Lung (tissue), 12 donors: ENCODE results near the gene SFXN5. TPM values are rescaled to one million over a fixed set of nuclear protein-coding genes. Genes with fewer than 3 reads are reported as not detected.

ENCODE experiments used
- ATAC-seq: fragments of 200-7000 bp; cut with Tn5 transposase; one replicate; pipeline ENCODE4 v1.9.1; 2020; ENCODE audit warnings: moderate number of reproducible peaks; ENCODE audit not compliant: insufficient read depth, low FRiP score
- DNase-seq, 3 donors: peaks; one replicate each; pipeline ENCODE4 v3.0.0-alpha.2; 2013 to 2017
- H3K27ac ChIP-seq, 2 donors: one replicate each; pipeline ENCODE4 v1.5.1; 2013; ENCODE audit warnings: mild to moderate bottlenecking in 2 of 2, moderate library complexity in 2 of 2, control low read depth in 1 of 2, inconsistent platforms in 1 of 2, low read depth in 1 of 2, low read length in 1 of 2
- H3K27me3 ChIP-seq, 3 donors: one replicate each; pipeline ENCODE4 v1.5.1; 2013; ENCODE audit warnings: low read length in 2 of 3; ENCODE audit not compliant: control insufficient read depth in 3 of 3, insufficient read depth in 3 of 3
- H3K36me3 ChIP-seq, 4 donors: one replicate each; pipeline ENCODE4 v1.5.1; 2013; ENCODE audit warnings: low read length in 4 of 4, mild to moderate bottlenecking in 1 of 4, moderate library complexity in 1 of 4; ENCODE audit not compliant: control insufficient read depth in 4 of 4, insufficient read depth in 4 of 4
- H3K4me1 ChIP-seq, 5 donors: one replicate each; pipeline ENCODE4 v1.5.1; 2013; ENCODE audit warnings: low read length in 5 of 5, mild to moderate bottlenecking in 2 of 5, moderate library complexity in 1 of 5; ENCODE audit not compliant: control insufficient read depth in 5 of 5, insufficient read depth in 5 of 5
- H3K4me3 ChIP-seq: one replicate; pipeline ENCODE4 v1.5.1; 2013; ENCODE audit warnings: mild to moderate bottlenecking, control low read depth, moderate library complexity
- H3K9ac ChIP-seq, 2 donors: one replicate each; pipeline ENCODE4 v1.5.1; 2013; ENCODE audit warnings: low read length in 2 of 2, control low read depth in 1 of 2; ENCODE audit not compliant: insufficient read depth in 1 of 2
- H3K9me3 ChIP-seq, 4 donors: one replicate each; pipeline ENCODE4 v1.5.1; 2013; ENCODE audit warnings: low read length in 3 of 4, mild to moderate bottlenecking in 1 of 4, moderate library complexity in 1 of 4; ENCODE audit not compliant: control insufficient read depth in 4 of 4, insufficient read depth in 3 of 4
- CTCF ChIP-seq: IDR thresholded peaks from 2 replicates; pipeline ENCODE4 v1.5.1; 2012; ENCODE audit warnings: mild to moderate bottlenecking; ENCODE audit errors: control extremely low read depth, extremely low read depth
- WGBS, 2 donors: extraction: QIAGEN DNeasy Blood & Tissue Kit; methylation state at CpG; one replicate each; pipeline ENCODE4 v1.1.7; 2013; 5-methylcytosine and 5-hydroxymethylcytosine counted together
- polyA plus RNA-seq, 2 donors: library from polyadenylated mRNA; stranded (reverse); fragments of 200-250 nt; gene quantifications; one replicate each; pipeline ENCODE4 v1.2.1, GENCODE V29; 2013
- total RNA-seq, 2 donors: library from RNA; depleted of rRNA in 1 of 2; stranded (reverse); fragments of >200 nt in 1 of 2; gene quantifications; one replicate each; pipeline ENCODE4 v1.2.1, GENCODE V29; 2014 to 2021
- donor health status: control.
- donor health status: control.
- donor health status: Bipolar disorder and iron deficiency.
- donor health status: healthy.
- donor health status: DM: yes; HTN: yes; CAD: no.

SFXN5 gene
- total and polyA plus RNA-seq, 4 donors, result 8.3 to 15.6 (median 9.6) TPM

GRCh38 chr2:72942881-72943418 is 128.6 kb downstream of the SFXN5 start:
- no peak overlapping the region for H3K9ac ChIP-seq
- TF ChIP-seq CTCF, result no peak
- 96 to 99% methylated on average over 8 of the region's 8 CpGs for WGBS, 2 donors
- H3K36me3 ChIP-seq, result no peaks in the 10 kb centered on the region
- no peak for DNase-seq
- H3K4me3 ChIP-seq, result no peak overlapping the region
- no peaks in the 10 kb centered on the region for H3K9me3 ChIP-seq
- peaks cover 0 to 1% (median 0%) of the 10 kb centered on the region in 5 donors for H3K4me1 ChIP-seq
- no peak for ATAC-seq
- no peaks in the 10 kb centered on the region for H3K27me3 ChIP-seq
- no peak overlapping the region for H3K27ac ChIP-seq

- H3K27ac ChIP-seq, result no peak overlapping the region
- 82 to 92% methylated on average over 8 of the region's 8 CpGs for WGBS, 2 donors
- no peak for ATAC-seq
- no peak for TF ChIP-seq CTCF
- H3K4me1 ChIP-seq, result no peaks in the 10 kb centered on the region
- no peaks in the 10 kb centered on the region for H3K9me3 ChIP-seq
- H3K27me3 ChIP-seq, result no peaks in the 10 kb centered on the region
- no peak for DNase-seq
- no peaks in the 10 kb centered on the region for H3K36me3 ChIP-seq
- H3K4me3 ChIP-seq, result no peak overlapping the region
- H3K9ac ChIP-seq, result no peak overlapping the region
Measured at GRCh38 chr2:72942293-72942692, 129.2 kb downstream of the SFXN5 start.

GRCh38 chr2:72940786-72941185 is 130.7 kb downstream of the SFXN5 start:
- WGBS, 2 donors, result 80 to 93% methylated on average over 6 of the region's 6 CpGs
- Histone ChIP-seq H3K27me3 (no peaks in the 10 kb centered on the region), H3K4me1 (no peaks in the 10 kb centered on the region), H3K9me3 (no peaks in the 10 kb centered on the region), H3K36me3 (no peaks in the 10 kb centered on the region), H3K9ac (no peak overlapping the region), H3K27ac (no peak overlapping the region), H3K4me3 (no peak overlapping the region)
- DNase-seq (no peak), ATAC-seq (no peak)
- no peak for TF ChIP-seq CTCF

GRCh38 chr2:72940361-72940760 is 131.2 kb downstream of the SFXN5 start:
- WGBS, 2 donors, result 85 to 87% methylated on average over 6 of the region's 6 CpGs
- Histone ChIP-seq H3K9me3 (no peaks in the 10 kb centered on the region), H3K4me1 (no peaks in the 10 kb centered on the region), H3K9ac (no peak overlapping the region), H3K27ac (no peak overlapping the region), H3K4me3 (no peak overlapping the region), H3K36me3 (no peaks in the 10 kb centered on the region), H3K27me3 (no peaks in the 10 kb centered on the region)
- no peak for TF ChIP-seq CTCF
- ATAC-seq (no peak), DNase-seq (no peak)
